ENCODE data around the gene NRSN2. TPM values are rescaled to one million over a fixed set of nuclear protein-coding genes. Genes with fewer than 3 reads are reported as not detected.
A peak's percentile ranks its signal among the peaks of the same experiment; 100 is the strongest.

NRSN2 gene
- polyA plus RNA-seq, 1 of the 3 experiments (the other 2 are of a cell fraction): 146 TPM

DNA sequence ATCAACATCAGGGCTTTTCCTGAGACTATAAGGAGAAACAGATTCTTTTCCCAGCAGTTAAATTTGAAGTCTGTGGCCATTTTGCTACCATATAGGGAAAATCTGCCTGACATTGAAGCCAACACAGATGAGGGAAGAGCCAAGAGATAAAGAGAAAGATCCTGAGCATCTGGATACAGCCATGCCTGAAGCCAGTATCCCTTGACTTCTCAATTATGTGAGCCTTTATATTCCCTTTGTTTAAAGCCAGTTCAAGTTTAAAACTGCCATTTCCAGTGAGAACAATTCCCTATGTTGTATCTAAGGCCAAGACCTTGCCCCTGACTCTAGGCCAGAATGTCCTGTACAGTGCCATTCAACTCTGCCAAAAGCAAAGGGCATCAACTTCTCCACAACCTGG, 3.8 kb upstream of the NRSN2 start (continued):
- TF ChIP-seq TEAD4 (IDR thresholded peaks at IDR 0.05; ENCODE audit: borderline replicate concordance, insufficient read depth) (no peak), RCOR1 (IDR thresholded peaks at IDR 0.05; ENCODE audit: low read length) (no peak), JUND (IDR thresholded peaks at IDR 0.05) (no peak), FOXM1 (IDR thresholded peaks at IDR 0.05; ENCODE audit: low read depth) (no peak), POLR2AphosphoS5 (IDR thresholded peaks at IDR 0.05; ENCODE audit: low read depth, low read length) (no peak), EP300 (IDR thresholded peaks at IDR 0.05; ENCODE audit: borderline replicate concordance in 1 of 2, low read depth in 1 of 2, low read length in 1 of 2) (no peak), MXI1 (IDR thresholded peaks at IDR 0.05; ENCODE audit: low read depth, low read length) (no peak)

DNA sequence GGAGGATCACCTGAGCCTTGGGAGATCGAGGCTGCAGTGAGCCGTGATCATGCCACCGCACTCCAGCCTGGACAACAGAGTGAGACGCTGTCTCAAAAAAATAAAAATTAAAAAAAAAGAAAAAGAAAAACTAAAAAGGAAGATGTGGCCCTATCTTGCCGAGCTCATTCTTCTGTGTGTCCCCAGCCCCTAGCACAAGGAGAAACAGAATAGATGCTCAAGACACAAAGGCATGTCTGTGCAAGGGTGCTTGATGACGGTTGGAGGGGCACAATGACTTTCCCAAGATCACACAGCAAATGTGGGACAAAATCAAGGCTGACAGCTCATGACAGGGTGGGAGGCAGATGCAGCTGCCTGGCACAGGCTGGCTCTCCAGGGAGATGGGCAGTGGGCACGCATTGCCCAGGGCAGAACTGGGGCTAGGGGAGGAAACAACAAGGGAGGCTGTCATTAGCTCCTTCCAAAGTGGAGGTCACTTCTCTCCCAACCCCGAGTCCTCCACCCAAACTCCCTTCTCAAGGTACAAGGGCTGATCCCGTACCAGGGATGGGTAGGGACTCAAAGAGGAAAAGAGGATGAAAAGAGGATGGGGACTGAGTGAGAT, 775 bp upstream of the NRSN2 start:
- Histone ChIP-seq H3K79me2 (ENCODE audit: insufficient read depth) (peaks cover 17% of the 10 kb centered on the region), H3K4me1 (ENCODE audit: control insufficient read depth in 1 of 2, insufficient read depth in 2 of 2, low read depth in 1 of 2, low read length in 1 of 2) (peaks cover 0 to 16% of the 10 kb centered on the region in 2 experiments; a peak in 2 of 4 replicates), H2AFZ (ENCODE audit: low read depth) (peak overlapping the region; percentile 84; the same call in 1 of the 2 replicates), H3K27ac (ENCODE audit: low read depth in 2 of 2, low read length in 1 of 2) (peak overlapping the region; percentile 97 to 98), H3K9ac (peak overlapping the region; percentile 93), H3K9me2 (no peaks in the 10 kb centered on the region), H3K4me3 (ENCODE audit: low read depth in 2 of 2, low read length in 1 of 2) (peak overlapping the region; percentile 62 to 88), H3K27me3 (ENCODE audit: insufficient read depth) (no peaks in the 10 kb centered on the region), H3K36me3 (replicated peaks in 1 of 2; ENCODE audit: control insufficient read depth in 1 of 2, insufficient read depth in 2 of 2, low read length in 1 of 2) (peaks cover 8 to 9% of the 10 kb centered on the region in 2 experiments), H3F3A (replicated peaks; ENCODE audit: insufficient read depth) (peaks cover 17% of the 10 kb centered on the region), H3K9me3 (no peaks in the 10 kb centered on the region; the same call in 1 of the 2 replicates), H4K20me1 (ENCODE audit: insufficient read depth) (no peaks in the 10 kb centered on the region), H3K4me2 (peak overlapping the region; percentile 99)
- no peak for DNase-seq
- ChIA-PET POLR2A (interaction anchor here (1.5 to 3.9 kb wide), 6 partner anchors 16 to 61 kb away, joined by 4 to 39 read pairs (median 10); partner anchors contain the start of genes SOX12 and TRIB3), CTCF (interaction anchor here (0.9 to 5.6 kb wide), 4 partner anchors 9 to 85 kb away, joined by 3 to 65 read pairs (median 8); partner anchors contain the start of gene SOX12)
- 68% methylated on average over 9 of the region's 9 CpGs for WGBS (ENCODE audit: low lambda C conversion rate)
- no peak for TF ChIP-seq RCOR1 (IDR thresholded peaks at IDR 0.05; ENCODE audit: low read length)
- TF ChIP-seq, protein P1, sequence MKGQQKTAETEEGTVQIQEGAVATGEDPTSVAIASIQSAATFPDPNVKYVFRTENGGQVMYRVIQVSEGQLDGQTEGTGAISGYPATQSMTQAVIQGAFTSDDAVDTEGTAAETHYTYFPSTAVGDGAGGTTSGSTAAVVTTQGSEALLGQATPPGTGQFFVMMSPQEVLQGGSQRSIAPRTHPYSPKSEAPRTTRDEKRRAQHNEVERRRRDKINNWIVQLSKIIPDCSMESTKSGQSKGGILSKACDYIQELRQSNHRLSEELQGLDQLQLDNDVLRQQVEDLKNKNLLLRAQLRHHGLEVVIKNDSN (IDR thresholded peaks at IDR 0.05; ENCODE audit: borderline replicate concordance, low read depth): no peak
- no peak for TF ChIP-seq NFIC (IDR thresholded peaks at IDR 0.05; ENCODE audit: borderline replicate concordance)
- no peak for TF ChIP-seq FOXJ3 (CRISPR knock-in tag; IDR thresholded peaks at IDR 0.05)
- TF ChIP-seq MXI1 (IDR thresholded peaks at IDR 0.05; ENCODE audit: low read depth, low read length): 0 out of 2 replicates have a peak, but pooled peaks have one; percentile 4
- no peak for TF ChIP-seq POLR2AphosphoS5 (IDR thresholded peaks at IDR 0.05; ENCODE audit: low read depth, low read length)

DNA sequence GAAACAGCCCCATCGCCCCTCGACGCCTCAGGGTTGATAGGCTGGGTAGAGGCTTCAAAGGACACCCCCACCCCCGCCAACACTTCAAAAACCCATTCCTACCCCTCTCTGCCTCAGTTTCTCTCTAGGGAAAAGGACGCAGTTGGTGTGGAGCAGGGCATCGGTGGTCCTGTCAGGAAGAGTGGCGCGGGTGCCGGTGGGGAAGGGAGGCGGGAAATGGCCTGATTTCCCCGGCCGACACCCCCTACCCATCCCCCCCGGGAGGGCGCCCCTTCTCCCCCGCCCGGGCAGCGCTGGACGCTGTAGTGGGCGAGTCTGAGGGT, 367 bp downstream of the NRSN2 start:
- ChIA-PET POLR2A (interaction anchor here (0.6 to 3.9 kb wide), 11 partner anchors 14 to 196 kb away, joined by 3 to 39 read pairs (median 7); partner anchors contain the start of genes CSNK2A1, SOX12 and TRIB3), CTCF (interaction anchor here (1.8 to 5.6 kb wide), 3 partner anchors 8 to 50 kb away, joined by 5 to 65 read pairs (median 13); partner anchors contain the start of gene ZCCHC3)
- Histone ChIP-seq H3K27me3 (ENCODE audit: insufficient read depth) (no peaks in the 10 kb centered on the region), H3K4me1 (ENCODE audit: control insufficient read depth in 1 of 2, insufficient read depth in 2 of 2, low read depth in 1 of 2, low read length in 1 of 2) (peaks cover 0 to 16% of the 10 kb centered on the region in 2 experiments; a peak in 2 of 4 replicates), H3K79me2 (ENCODE audit: insufficient read depth) (peaks cover 17% of the 10 kb centered on the region), H3K36me3 (replicated peaks in 1 of 2; ENCODE audit: control insufficient read depth in 1 of 2, insufficient read depth in 2 of 2, low read length in 1 of 2) (peaks cover 6 to 11% of the 10 kb centered on the region in 2 experiments), H3K9me3 (no peaks in the 10 kb centered on the region; the same call in 1 of the 2 replicates), H3K9ac (peak overlapping the region; percentile 93), H3K4me2 (peak overlapping the region; percentile 99), H3K27ac (ENCODE audit: low read depth in 2 of 2, low read length in 1 of 2) (peak overlapping the region; percentile 97 to 98), H4K20me1 (ENCODE audit: insufficient read depth) (no peaks in the 10 kb centered on the region), H3K4me3 (ENCODE audit: low read depth in 2 of 2, low read length in 1 of 2) (peak overlapping the region; percentile 62 to 88), H3F3A (replicated peaks; ENCODE audit: insufficient read depth) (peaks cover 11% of the 10 kb centered on the region), H3K9me2 (no peaks in the 10 kb centered on the region), H2AFZ (ENCODE audit: low read depth) (no peak overlapping the region; the same call in 1 of the 2 replicates)
- WGBS (ENCODE audit: low lambda C conversion rate): 7% methylated on average over 3 of the region's 19 CpGs
- DNase-seq: no peak
- TF ChIP-seq MXI1 (IDR thresholded peaks at IDR 0.05; ENCODE audit: low read depth, low read length): no peak
- TF ChIP-seq, protein P2, sequence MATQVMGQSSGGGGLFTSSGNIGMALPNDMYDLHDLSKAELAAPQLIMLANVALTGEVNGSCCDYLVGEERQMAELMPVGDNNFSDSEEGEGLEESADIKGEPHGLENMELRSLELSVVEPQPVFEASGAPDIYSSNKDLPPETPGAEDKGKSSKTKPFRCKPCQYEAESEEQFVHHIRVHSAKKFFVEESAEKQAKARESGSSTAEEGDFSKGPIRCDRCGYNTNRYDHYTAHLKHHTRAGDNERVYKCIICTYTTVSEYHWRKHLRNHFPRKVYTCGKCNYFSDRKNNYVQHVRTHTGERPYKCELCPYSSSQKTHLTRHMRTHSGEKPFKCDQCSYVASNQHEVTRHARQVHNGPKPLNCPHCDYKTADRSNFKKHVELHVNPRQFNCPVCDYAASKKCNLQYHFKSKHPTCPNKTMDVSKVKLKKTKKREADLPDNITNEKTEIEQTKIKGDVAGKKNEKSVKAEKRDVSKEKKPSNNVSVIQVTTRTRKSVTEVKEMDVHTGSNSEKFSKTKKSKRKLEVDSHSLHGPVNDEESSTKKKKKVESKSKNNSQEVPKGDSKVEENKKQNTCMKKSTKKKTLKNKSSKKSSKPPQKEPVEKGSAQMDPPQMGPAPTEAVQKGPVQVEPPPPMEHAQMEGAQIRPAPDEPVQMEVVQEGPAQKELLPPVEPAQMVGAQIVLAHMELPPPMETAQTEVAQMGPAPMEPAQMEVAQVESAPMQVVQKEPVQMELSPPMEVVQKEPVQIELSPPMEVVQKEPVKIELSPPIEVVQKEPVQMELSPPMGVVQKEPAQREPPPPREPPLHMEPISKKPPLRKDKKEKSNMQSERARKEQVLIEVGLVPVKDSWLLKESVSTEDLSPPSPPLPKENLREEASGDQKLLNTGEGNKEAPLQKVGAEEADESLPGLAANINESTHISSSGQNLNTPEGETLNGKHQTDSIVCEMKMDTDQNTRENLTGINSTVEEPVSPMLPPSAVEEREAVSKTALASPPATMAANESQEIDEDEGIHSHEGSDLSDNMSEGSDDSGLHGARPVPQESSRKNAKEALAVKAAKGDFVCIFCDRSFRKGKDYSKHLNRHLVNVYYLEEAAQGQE (IDR thresholded peaks at IDR 0.05; ENCODE audit: low read depth, low read length): no peak
- no peak for TF ChIP-seq TCF12 (IDR thresholded peaks at IDR 0.05)
- TF ChIP-seq SMC3 (IDR thresholded peaks at IDR 0.05; ENCODE audit: low read depth, low read length): no peak
- no peak for TF ChIP-seq JUND (IDR thresholded peaks at IDR 0.05)
- TF ChIP-seq RFX5 (IDR thresholded peaks at IDR 0.05; ENCODE audit: low read length): no peak
- TF ChIP-seq SIN3A (IDR thresholded peaks at IDR 0.05; ENCODE audit: borderline replicate concordance, low read depth, low read length): no peak
- TF ChIP-seq MEF2A (IDR thresholded peaks at IDR 0.05; ENCODE audit: borderline replicate concordance, low read depth): no peak
- TF ChIP-seq, protein P3, sequence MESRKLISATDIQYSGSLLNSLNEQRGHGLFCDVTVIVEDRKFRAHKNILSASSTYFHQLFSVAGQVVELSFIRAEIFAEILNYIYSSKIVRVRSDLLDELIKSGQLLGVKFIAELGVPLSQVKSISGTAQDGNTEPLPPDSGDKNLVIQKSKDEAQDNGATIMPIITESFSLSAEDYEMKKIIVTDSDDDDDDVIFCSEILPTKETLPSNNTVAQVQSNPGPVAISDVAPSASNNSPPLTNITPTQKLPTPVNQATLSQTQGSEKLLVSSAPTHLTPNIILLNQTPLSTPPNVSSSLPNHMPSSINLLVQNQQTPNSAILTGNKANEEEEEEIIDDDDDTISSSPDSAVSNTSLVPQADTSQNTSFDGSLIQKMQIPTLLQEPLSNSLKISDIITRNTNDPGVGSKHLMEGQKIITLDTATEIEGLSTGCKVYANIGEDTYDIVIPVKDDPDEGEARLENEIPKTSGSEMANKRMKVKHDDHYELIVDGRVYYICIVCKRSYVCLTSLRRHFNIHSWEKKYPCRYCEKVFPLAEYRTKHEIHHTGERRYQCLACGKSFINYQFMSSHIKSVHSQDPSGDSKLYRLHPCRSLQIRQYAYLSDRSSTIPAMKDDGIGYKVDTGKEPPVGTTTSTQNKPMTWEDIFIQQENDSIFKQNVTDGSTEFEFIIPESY (IDR thresholded peaks at IDR 0.05; ENCODE audit: borderline replicate concordance, low read depth): no peak
- no peak for TF ChIP-seq EP300 (IDR thresholded peaks at IDR 0.05; ENCODE audit: borderline replicate concordance in 1 of 2, low read depth in 1 of 2, low read length in 1 of 2)
- TF ChIP-seq TAF1 (IDR thresholded peaks at IDR 0.05; ENCODE audit: borderline replicate concordance, low read depth, low read length): no peak
